ENCODE results near the gene RETN. TPM values are rescaled to one million over a fixed set of nuclear protein-coding genes. Genes with fewer than 3 reads are reported as not detected.

The RETN gene
- total RNA-seq, 1 experiment from 2014 or later, result not detected

DNA sequence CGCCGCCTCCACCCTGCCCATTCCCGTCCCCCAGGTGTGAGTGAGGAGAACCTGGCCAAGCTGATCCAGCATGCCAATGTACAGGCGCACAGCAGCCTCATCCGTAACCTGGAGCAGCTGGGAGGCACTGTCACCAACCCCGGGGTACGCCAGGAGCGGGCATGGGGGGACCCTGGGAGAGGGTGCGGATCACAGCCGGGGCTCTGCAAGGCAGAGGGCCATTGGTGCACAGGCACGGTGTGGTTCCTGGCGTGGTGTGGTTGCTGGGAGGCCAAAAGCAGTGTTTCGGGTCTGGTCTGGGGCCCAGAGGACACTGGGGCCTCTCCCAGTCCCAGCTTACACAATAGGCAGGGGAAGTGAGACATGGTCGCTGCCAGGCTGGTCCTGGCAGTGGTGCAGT is 23.7 kb upstream of the RETN start:
- H3K79me2 ChIP-seq (ENCODE audit: insufficient read depth, low read length), result no peaks in the 10 kb centered on the region
- no peak overlapping the region for H3K4me3 ChIP-seq (replicated peaks in 1 of 2; ENCODE audit: low read depth in 1 of 2, low read length in 2 of 2)
- no peak overlapping the region for H3K4me2 ChIP-seq (ENCODE audit: low read length)
- H3K9ac ChIP-seq (ENCODE audit: low read length), result no peak overlapping the region
- H3K27ac ChIP-seq (ENCODE audit: low read depth, low read length), result no peak overlapping the region
- RAD21 ChIA-PET (ENCODE audit: low non-redundant PET in 1 of 2, low total read pairs in 2 of 2, uncharacterized antibody in 2 of 2, unreplicated experiment in 2 of 2), result interaction anchor here in 1 of 2 experiments (1.6 kb wide), 1 partner anchor 77 kb away, joined by 3 read pairs; no protein-coding TSS in a partner anchor
- DNase-seq (ENCODE audit: low read depth, low spot score) (no peak), ATAC-seq (no peak)
- no peaks in the 10 kb centered on the region for H3K9me2 ChIP-seq (ENCODE audit: insufficient read depth)
- peaks cover 0 to 11% of the 10 kb centered on the region in 2 experiments; a peak in 1 of 4 replicates for H3K36me3 ChIP-seq (ENCODE audit: control insufficient read depth in 1 of 2, insufficient read depth in 2 of 2, low read length in 2 of 2)
- no peak overlapping the region for H2AFZ ChIP-seq (ENCODE audit: low read depth, low read length, poor library complexity, severe bottlenecking)
- intact Hi-C loops (cut with micrococcal nuclease), result no loop called here
- H4K20me1 ChIP-seq (ENCODE audit: insufficient read depth), result no peaks in the 10 kb centered on the region
- CTCF ChIA-PET, result interaction anchor here (1.5 kb wide), 1 partner anchor 36 kb away, joined by 5 read pairs; the partner anchor contains the start of gene TRAPPC5
- H3K9me3 ChIP-seq (ENCODE audit: control insufficient read depth in 1 of 2, insufficient read depth in 1 of 2, low read depth in 1 of 2, low read length in 2 of 2), result no peaks in the 10 kb centered on the region
- no TSS peak for BruUV-seq (replicated peaks)
- TF ChIP-seq EZH2 (IDR thresholded peaks at IDR 0.05) (no peak), ZFX (IDR thresholded peaks at IDR 0.05) (no peak), ELF1 (IDR thresholded peaks at IDR 0.05; ENCODE audit: borderline replicate concordance, low read depth) (no peak), SP1 (IDR thresholded peaks at IDR 0.05; ENCODE audit: low read depth) (no peak), POLR2AphosphoS5 (IDR thresholded peaks at IDR 0.05; ENCODE audit: low read depth, low read length) (no peak), CEBPB (IDR thresholded peaks at IDR 0.05; ENCODE audit: low read depth) (no peak), JUND (IDR thresholded peaks at IDR 0.05) (no peak), FOSL1 (IDR thresholded peaks at IDR 0.05; ENCODE audit: low read depth) (no peak), SRF (IDR thresholded peaks at IDR 0.05; ENCODE audit: low read depth) (no peak), SIN3A (IDR thresholded peaks at IDR 0.05; ENCODE audit: low read depth) (no peak), EGR1 (IDR thresholded peaks at IDR 0.05; ENCODE audit: low read depth) (no peak)
- TF ChIP-seq, protein P1, sequence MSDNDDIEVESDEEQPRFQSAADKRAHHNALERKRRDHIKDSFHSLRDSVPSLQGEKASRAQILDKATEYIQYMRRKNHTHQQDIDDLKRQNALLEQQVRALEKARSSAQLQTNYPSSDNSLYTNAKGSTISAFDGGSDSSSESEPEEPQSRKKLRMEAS (IDR thresholded peaks at IDR 0.05), result no peak
- TF ChIP-seq, protein P2, sequence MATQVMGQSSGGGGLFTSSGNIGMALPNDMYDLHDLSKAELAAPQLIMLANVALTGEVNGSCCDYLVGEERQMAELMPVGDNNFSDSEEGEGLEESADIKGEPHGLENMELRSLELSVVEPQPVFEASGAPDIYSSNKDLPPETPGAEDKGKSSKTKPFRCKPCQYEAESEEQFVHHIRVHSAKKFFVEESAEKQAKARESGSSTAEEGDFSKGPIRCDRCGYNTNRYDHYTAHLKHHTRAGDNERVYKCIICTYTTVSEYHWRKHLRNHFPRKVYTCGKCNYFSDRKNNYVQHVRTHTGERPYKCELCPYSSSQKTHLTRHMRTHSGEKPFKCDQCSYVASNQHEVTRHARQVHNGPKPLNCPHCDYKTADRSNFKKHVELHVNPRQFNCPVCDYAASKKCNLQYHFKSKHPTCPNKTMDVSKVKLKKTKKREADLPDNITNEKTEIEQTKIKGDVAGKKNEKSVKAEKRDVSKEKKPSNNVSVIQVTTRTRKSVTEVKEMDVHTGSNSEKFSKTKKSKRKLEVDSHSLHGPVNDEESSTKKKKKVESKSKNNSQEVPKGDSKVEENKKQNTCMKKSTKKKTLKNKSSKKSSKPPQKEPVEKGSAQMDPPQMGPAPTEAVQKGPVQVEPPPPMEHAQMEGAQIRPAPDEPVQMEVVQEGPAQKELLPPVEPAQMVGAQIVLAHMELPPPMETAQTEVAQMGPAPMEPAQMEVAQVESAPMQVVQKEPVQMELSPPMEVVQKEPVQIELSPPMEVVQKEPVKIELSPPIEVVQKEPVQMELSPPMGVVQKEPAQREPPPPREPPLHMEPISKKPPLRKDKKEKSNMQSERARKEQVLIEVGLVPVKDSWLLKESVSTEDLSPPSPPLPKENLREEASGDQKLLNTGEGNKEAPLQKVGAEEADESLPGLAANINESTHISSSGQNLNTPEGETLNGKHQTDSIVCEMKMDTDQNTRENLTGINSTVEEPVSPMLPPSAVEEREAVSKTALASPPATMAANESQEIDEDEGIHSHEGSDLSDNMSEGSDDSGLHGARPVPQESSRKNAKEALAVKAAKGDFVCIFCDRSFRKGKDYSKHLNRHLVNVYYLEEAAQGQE (IDR thresholded peaks at IDR 0.05; ENCODE audit: low read depth), result no peak
- TF ChIP-seq, protein P3, sequence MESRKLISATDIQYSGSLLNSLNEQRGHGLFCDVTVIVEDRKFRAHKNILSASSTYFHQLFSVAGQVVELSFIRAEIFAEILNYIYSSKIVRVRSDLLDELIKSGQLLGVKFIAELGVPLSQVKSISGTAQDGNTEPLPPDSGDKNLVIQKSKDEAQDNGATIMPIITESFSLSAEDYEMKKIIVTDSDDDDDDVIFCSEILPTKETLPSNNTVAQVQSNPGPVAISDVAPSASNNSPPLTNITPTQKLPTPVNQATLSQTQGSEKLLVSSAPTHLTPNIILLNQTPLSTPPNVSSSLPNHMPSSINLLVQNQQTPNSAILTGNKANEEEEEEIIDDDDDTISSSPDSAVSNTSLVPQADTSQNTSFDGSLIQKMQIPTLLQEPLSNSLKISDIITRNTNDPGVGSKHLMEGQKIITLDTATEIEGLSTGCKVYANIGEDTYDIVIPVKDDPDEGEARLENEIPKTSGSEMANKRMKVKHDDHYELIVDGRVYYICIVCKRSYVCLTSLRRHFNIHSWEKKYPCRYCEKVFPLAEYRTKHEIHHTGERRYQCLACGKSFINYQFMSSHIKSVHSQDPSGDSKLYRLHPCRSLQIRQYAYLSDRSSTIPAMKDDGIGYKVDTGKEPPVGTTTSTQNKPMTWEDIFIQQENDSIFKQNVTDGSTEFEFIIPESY (IDR thresholded peaks at IDR 0.05; ENCODE audit: extremely low read depth, insufficient replicate concordance, low read length), result no peak
- TF ChIP-seq, protein P4, sequence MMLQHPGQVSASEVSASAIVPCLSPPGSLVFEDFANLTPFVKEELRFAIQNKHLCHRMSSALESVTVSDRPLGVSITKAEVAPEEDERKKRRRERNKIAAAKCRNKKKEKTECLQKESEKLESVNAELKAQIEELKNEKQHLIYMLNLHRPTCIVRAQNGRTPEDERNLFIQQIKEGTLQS (IDR thresholded peaks at IDR 0.05), result no peak
- TF ChIP-seq, protein P5, sequence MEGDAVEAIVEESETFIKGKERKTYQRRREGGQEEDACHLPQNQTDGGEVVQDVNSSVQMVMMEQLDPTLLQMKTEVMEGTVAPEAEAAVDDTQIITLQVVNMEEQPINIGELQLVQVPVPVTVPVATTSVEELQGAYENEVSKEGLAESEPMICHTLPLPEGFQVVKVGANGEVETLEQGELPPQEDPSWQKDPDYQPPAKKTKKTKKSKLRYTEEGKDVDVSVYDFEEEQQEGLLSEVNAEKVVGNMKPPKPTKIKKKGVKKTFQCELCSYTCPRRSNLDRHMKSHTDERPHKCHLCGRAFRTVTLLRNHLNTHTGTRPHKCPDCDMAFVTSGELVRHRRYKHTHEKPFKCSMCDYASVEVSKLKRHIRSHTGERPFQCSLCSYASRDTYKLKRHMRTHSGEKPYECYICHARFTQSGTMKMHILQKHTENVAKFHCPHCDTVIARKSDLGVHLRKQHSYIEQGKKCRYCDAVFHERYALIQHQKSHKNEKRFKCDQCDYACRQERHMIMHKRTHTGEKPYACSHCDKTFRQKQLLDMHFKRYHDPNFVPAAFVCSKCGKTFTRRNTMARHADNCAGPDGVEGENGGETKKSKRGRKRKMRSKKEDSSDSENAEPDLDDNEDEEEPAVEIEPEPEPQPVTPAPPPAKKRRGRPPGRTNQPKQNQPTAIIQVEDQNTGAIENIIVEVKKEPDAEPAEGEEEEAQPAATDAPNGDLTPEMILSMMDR (IDR thresholded peaks at IDR 0.05 in 2 of 3, conservative IDR thresholded peaks at IDR 0.05 in 1 of 3; ENCODE audit: borderline replicate concordance in 1 of 3, insufficient read depth in 1 of 3, low read depth in 2 of 3, low read length in 2 of 3), result no peak
- no peaks in the 10 kb centered on the region for H3K27me3 ChIP-seq (ENCODE audit: insufficient read depth, low read length)
- peaks cover 0 to 13% of the 10 kb centered on the region in 2 experiments; a peak in 2 of 4 replicates for H3K4me1 ChIP-seq (ENCODE audit: control insufficient read depth in 1 of 2, insufficient read depth in 2 of 2, low read length in 2 of 2)
- POLR2A ChIA-PET, result no interaction called here
